Fibroblast of skin of back (primary cell): ENCODE measurements around the gene NXPH3. TPM values are rescaled to one million over a fixed set of nuclear protein-coding genes. Genes with fewer than 3 reads are reported as not detected.
"Not testable (repeated sequence)": the region's sequence is repeated elsewhere in the genome, so short reads cannot be mapped to it uniquely, and the experiment has no call there.

Experiments
- DNase-seq: peaks from one replicate; pipeline ENCODE4 v3.0.0-alpha.2; 2013
- polyA plus RNA-seq, 2 experiments: library from polyadenylated mRNA; unstranded; fragments of 120-200 nt; gene quantifications; one replicate each; pipeline ENCODE4 v1.2.1, GENCODE V29; 2013; ENCODE audit not compliant: insufficient read length in 2 of 2

Gene NXPH3
- 0.34 TPM for polyA plus RNA-seq (2013, experiment 1 of 2; ENCODE audit: insufficient read length)
- 0.96 TPM for polyA plus RNA-seq (2013, experiment 2 of 2; ENCODE audit: insufficient read length)

- DNase-seq, result peak; percentile 40
These were observed at the start of gene NXPH3 for GRCh38 chr17:49575679-49576087. TSS of gene NXPH3 (plus strand) at chr17:49575871. CDS start at chr17:49576220, 349 bp downstream.

- DNase-seq, result no peak
These were observed 47.6 kb upstream of the NXPH3 start for GRCh38 chr17:49527927-49528651.

GRCh38 chr17:49528966-49529365 lies 46.7 kb upstream of the NXPH3 start:
- DNase-seq, result no peak

GRCh38 chr17:49530118-49530517 lies 45.6 kb upstream of the NXPH3 start:
- no peak for DNase-seq

GRCh38 chr17:49543860-49544259 lies 31.8 kb upstream of the NXPH3 start:
- no peak for DNase-seq

GRCh38 chr17:49545007-49545660 lies 30.5 kb upstream of the NXPH3 start:
- DNase-seq, result no peak

- no peak for DNase-seq
These were observed 29.7 kb upstream of the NXPH3 start for GRCh38 chr17:49545806-49546545.

GRCh38 chr17:49546546-49547535 lies 28.8 kb upstream of the NXPH3 start:
- no peak for DNase-seq

GRCh38 chr17:49547566-49547965 lies 28.1 kb upstream of the NXPH3 start:
- DNase-seq, result no peak

GRCh38 chr17:49548051-49548505 lies 27.6 kb upstream of the NXPH3 start:
- DNase-seq, result no peak

- DNase-seq, result peak; percentile 17
These were observed 27.0 kb upstream of the NXPH3 start for GRCh38 chr17:49548506-49549310.

- no peak for DNase-seq
These were observed 26.4 kb upstream of the NXPH3 start for GRCh38 chr17:49549311-49549605.

- no peak for DNase-seq
These were observed 25.7 kb upstream of the NXPH3 start for GRCh38 chr17:49549691-49550678.

- DNase-seq, result not testable (repeated sequence)
These were observed 24.9 kb upstream of the NXPH3 start for GRCh38 chr17:49550764-49551163.

- no peak for DNase-seq
These were observed 24.2 kb upstream of the NXPH3 start for GRCh38 chr17:49551221-49552069.

- no peak for DNase-seq
These were observed 23.5 kb upstream of the NXPH3 start for GRCh38 chr17:49552070-49552751.

GRCh38 chr17:49553676-49554335 lies 21.9 kb upstream of the NXPH3 start:
- no peak for DNase-seq
